SIG-M5 treated with dmso at 0.1 percent for 504 hours (cell line): Measurements from ENCODE around the gene VPS13D.

Source experiments
- DNase-seq: peaks from one replicate; lab custom pipeline; 2025; ENCODE audit not compliant: unreplicated experiment; lab: John Stamatoyannopoulos, UW

Gene VPS13D

GRCh38 chr1:12405325-12406210 is 175.7 kb downstream of the VPS13D start:
- DNase-seq = no peak

GRCh38 chr1:12406211-12407021 is 176.6 kb downstream of the VPS13D start:
- DNase-seq = peak; percentile 11

GRCh38 chr1:12407050-12407961 is 177.5 kb downstream of the VPS13D start:
- DNase-seq = no peak

- no peak for DNase-seq
These were observed 178.2 kb downstream of the VPS13D start for GRCh38 chr1:12407962-12408454.

- DNase-seq = peak; percentile 36
These were observed 178.8 kb downstream of the VPS13D start for GRCh38 chr1:12408662-12409061.

- no peak for DNase-seq
These were observed 179.9 kb downstream of the VPS13D start for GRCh38 chr1:12409681-12410080.

GRCh38 chr1:12410351-12410750 is 180.5 kb downstream of the VPS13D start:
- no peak for DNase-seq

GRCh38 chr1:12411098-12411497 is 181.3 kb downstream of the VPS13D start:
- DNase-seq = no peak

GRCh38 chr1:12411747-12412146 is 181.9 kb downstream of the VPS13D start:
- no peak for DNase-seq

- no peak for DNase-seq
These were observed 182.6 kb downstream of the VPS13D start for GRCh38 chr1:12412439-12412838.

- no peak for DNase-seq
These were observed 184.0 kb downstream of the VPS13D start for GRCh38 chr1:12413664-12414410.

- DNase-seq = no peak
These were observed 184.7 kb downstream of the VPS13D start for GRCh38 chr1:12414444-12415018.

- no peak for DNase-seq
These were observed 185.2 kb downstream of the VPS13D start for GRCh38 chr1:12415038-12415466.

GRCh38 chr1:12416101-12416500 is 186.3 kb downstream of the VPS13D start:
- DNase-seq = no peak

- no peak for DNase-seq
These were observed 186.9 kb downstream of the VPS13D start for GRCh38 chr1:12416744-12417143.

GRCh38 chr1:12417389-12417788 is 187.6 kb downstream of the VPS13D start:
- DNase-seq = no peak

- no peak for DNase-seq
These were observed 190.3 kb downstream of the VPS13D start for GRCh38 chr1:12420171-12420570.

- no peak for DNase-seq
These were observed 192.7 kb downstream of the VPS13D start for GRCh38 chr1:12422488-12422887.

GRCh38 chr1:12424087-12424529 is 194.3 kb downstream of the VPS13D start:
- DNase-seq = no peak

GRCh38 chr1:12424793-12425192 is 195.0 kb downstream of the VPS13D start:
- DNase-seq = no peak
